HL-60 (cell line): ENCODE results near the gene PLCH2.

Source experiments
- CTCF ChIP-seq: IDR thresholded peaks from one replicate; pipeline ENCODE4 v1.5.1; 2011; ENCODE audit warnings: low read length, control low read depth, inconsistent platforms; ENCODE audit not compliant: insufficient read depth
- GABPA ChIP-seq: IDR thresholded peaks from 2 replicates; pipeline ENCODE4 v1.6.1; 2012; ENCODE audit warnings: low read depth
- POLR2AphosphoS5 ChIP-seq: IDR thresholded peaks from 2 replicates; pipeline ENCODE4 v1.6.1; 2012; ENCODE audit warnings: low read depth
- REST ChIP-seq: IDR thresholded peaks from 2 replicates; pipeline ENCODE4 v1.6.1; 2012; ENCODE audit warnings: low read depth; ENCODE audit not compliant: insufficient replicate concordance
- SPI1 ChIP-seq: IDR thresholded peaks from 2 replicates; pipeline ENCODE4 v1.6.1; 2012; ENCODE audit warnings: low read depth, mild to moderate bottlenecking, borderline replicate concordance

- TF ChIP-seq REST (no peak), POLR2AphosphoS5 (no peak), CTCF (no peak), GABPA (no peak), SPI1 (no peak)
These were observed 24.0 kb downstream of the PLCH2 start for GRCh38 chr1:2499986-2500596.
